Neural cell (in vitro differentiated cells): Measurements from ENCODE around the gene ARHGEF40. TPM values are rescaled to one million over a fixed set of nuclear protein-coding genes. Genes with fewer than 3 reads are reported as not detected.
A peak's percentile ranks its signal among the peaks of the same experiment; 100 is the strongest.

Experiments used
- H2AFZ ChIP-seq: fragments of 200-600, 300-800 bp; sonication (generic), shearing (Covaris generic); 2 replicates; pipeline ENCODE4 v1.6.0; 2014; ENCODE audit warnings: low read depth, mild to moderate bottlenecking, antibody characterized with exemption, low read length, moderate library complexity
- H3F3A ChIP-seq: fragments of 200-600 bp; shearing (Covaris generic); 2 replicates; pipeline ENCODE4 v1.6.1; 2016; ENCODE audit warnings: mild to moderate bottlenecking, moderate library complexity, mixed read lengths, antibody characterized with exemption, low read length; ENCODE audit not compliant: insufficient read depth, poor library complexity, severe bottlenecking
- H3K27ac ChIP-seq: fragments of 200-600, 300-800 bp; sonication (generic), shearing (Covaris generic); 2 replicates; pipeline ENCODE4 v1.5.1; 2014; ENCODE audit warnings: mild to moderate bottlenecking, low read length, moderate library complexity
- H3K27me3 ChIP-seq: fragments of 300-800, 200-600 bp; sonication (generic), shearing (Covaris generic); 2 replicates; pipeline ENCODE4 v1.6.0; 2014; ENCODE audit warnings: mild to moderate bottlenecking, low read depth, low read length, moderate library complexity; ENCODE audit not compliant: insufficient read depth
- H3K36me3 ChIP-seq: fragments of 300-800, 200-600 bp; sonication (generic), shearing (Covaris generic); 2 replicates; pipeline ENCODE4 v1.5.1; 2014; ENCODE audit warnings: mild to moderate bottlenecking, antibody characterized with exemption, low read length, moderate library complexity; ENCODE audit not compliant: insufficient read depth
- H3K4me2 ChIP-seq: fragments of 300-800, 200-600 bp; sonication (generic), shearing (Covaris generic); 2 replicates; pipeline ENCODE4 v1.6.0; 2014; ENCODE audit warnings: mild to moderate bottlenecking, low read length
- H3K4me3 ChIP-seq: fragments of 300-800, 200-600 bp; sonication (generic), shearing (Covaris generic); 2 replicates; pipeline ENCODE4 v1.5.1; 2014; ENCODE audit warnings: mild to moderate bottlenecking, low read length, moderate library complexity
- H3K79me2 ChIP-seq: fragments of 200-600 bp; shearing (Covaris generic); replicated peaks from 2 replicates; pipeline ENCODE4 v1.6.0; 2014; ENCODE audit warnings: mild to moderate bottlenecking, low read length, moderate library complexity; ENCODE audit not compliant: insufficient read depth
- H3K9ac ChIP-seq: fragments of 300-800, 200-600 bp; sonication (generic), shearing (Covaris generic); 2 replicates; pipeline ENCODE4 v1.6.1; 2016; ENCODE audit warnings: mild to moderate bottlenecking, low read length, mixed read lengths
- H3K9me2 ChIP-seq: fragments of 200-600 bp; shearing (Covaris generic); 2 replicates; pipeline ENCODE4 v1.6.1; 2016; ENCODE audit warnings: mild to moderate bottlenecking, low read length, mixed read lengths; ENCODE audit not compliant: insufficient read depth
- H3K9me3 ChIP-seq: fragments of 200-600, 300-800 bp; sonication (generic), shearing (Covaris generic); 2 replicates; pipeline ENCODE4 v1.6.1; 2016; ENCODE audit warnings: mild to moderate bottlenecking, mixed run types, low read length, moderate library complexity, mixed read lengths
- H4K20me1 ChIP-seq: fragments of 200-600 bp; shearing (Covaris generic); 2 replicates; pipeline ENCODE4 v1.6.1; 2016; ENCODE audit warnings: mild to moderate bottlenecking, mixed run types; ENCODE audit not compliant: insufficient read depth
- MXI1 ChIP-seq: fragments of 450-650 bp; conservative IDR thresholded peaks from 2 replicates; pipeline ENCODE4 v1.6.1; 2014; ENCODE audit warnings: antibody characterized with exemption, mild to moderate bottlenecking; ENCODE audit not compliant: poor library complexity, severe bottlenecking
- POLR2AphosphoS5 ChIP-seq: IDR thresholded peaks from 2 replicates; pipeline ENCODE4 v1.6.1; 2012
- polyA plus RNA-seq: library from polyadenylated mRNA; depleted of rRNA; stranded (reverse); fragments of >200 nt; gene quantifications from 2 replicates; pipeline ENCODE4 v1.2.3, GENCODE V29; 2014
- TF ChIP-seq, protein P1 (sequence below): IDR thresholded peaks from 2 replicates; pipeline ENCODE4 v1.6.1; 2012; ENCODE audit warnings: borderline replicate concordance
- TF ChIP-seq, protein P2 (sequence below): fragments of 450-650 bp; IDR thresholded peaks from 2 replicates; pipeline ENCODE4 v1.5.1; 2014; ENCODE audit warnings: antibody characterized with exemption, mild to moderate bottlenecking, moderate library complexity; ENCODE audit not compliant: poor library complexity, severe bottlenecking

The ARHGEF40 gene
- polyA plus RNA-seq, 1 donor from 2014 or later, result 28.9 TPM

GRCh38 chr14:21069388-21070082 lies 569 bp upstream of the ARHGEF40 start:
- no peaks in the 10 kb centered on the region for H4K20me1 ChIP-seq
- peak overlapping the region; percentile 78 for H3K4me3 ChIP-seq
- peak overlapping the region; percentile 88 for H3K27ac ChIP-seq
- H3K27me3 ChIP-seq, result no peaks in the 10 kb centered on the region
- peak overlapping the region; percentile 86 for H3K4me2 ChIP-seq
- peak overlapping the region; percentile 88 for H2AFZ ChIP-seq
- no peaks in the 10 kb centered on the region for H3K9me3 ChIP-seq
- H3K9ac ChIP-seq, result peak overlapping the region; percentile 92
- peaks cover 4% of the 10 kb centered on the region for H3F3A ChIP-seq
- peaks cover 7% of the 10 kb centered on the region for H3K79me2 ChIP-seq
- no peaks in the 10 kb centered on the region for H3K9me2 ChIP-seq
- TF ChIP-seq, protein P1, sequence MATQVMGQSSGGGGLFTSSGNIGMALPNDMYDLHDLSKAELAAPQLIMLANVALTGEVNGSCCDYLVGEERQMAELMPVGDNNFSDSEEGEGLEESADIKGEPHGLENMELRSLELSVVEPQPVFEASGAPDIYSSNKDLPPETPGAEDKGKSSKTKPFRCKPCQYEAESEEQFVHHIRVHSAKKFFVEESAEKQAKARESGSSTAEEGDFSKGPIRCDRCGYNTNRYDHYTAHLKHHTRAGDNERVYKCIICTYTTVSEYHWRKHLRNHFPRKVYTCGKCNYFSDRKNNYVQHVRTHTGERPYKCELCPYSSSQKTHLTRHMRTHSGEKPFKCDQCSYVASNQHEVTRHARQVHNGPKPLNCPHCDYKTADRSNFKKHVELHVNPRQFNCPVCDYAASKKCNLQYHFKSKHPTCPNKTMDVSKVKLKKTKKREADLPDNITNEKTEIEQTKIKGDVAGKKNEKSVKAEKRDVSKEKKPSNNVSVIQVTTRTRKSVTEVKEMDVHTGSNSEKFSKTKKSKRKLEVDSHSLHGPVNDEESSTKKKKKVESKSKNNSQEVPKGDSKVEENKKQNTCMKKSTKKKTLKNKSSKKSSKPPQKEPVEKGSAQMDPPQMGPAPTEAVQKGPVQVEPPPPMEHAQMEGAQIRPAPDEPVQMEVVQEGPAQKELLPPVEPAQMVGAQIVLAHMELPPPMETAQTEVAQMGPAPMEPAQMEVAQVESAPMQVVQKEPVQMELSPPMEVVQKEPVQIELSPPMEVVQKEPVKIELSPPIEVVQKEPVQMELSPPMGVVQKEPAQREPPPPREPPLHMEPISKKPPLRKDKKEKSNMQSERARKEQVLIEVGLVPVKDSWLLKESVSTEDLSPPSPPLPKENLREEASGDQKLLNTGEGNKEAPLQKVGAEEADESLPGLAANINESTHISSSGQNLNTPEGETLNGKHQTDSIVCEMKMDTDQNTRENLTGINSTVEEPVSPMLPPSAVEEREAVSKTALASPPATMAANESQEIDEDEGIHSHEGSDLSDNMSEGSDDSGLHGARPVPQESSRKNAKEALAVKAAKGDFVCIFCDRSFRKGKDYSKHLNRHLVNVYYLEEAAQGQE, result peak; percentile 54
- no peak for TF ChIP-seq MXI1
- no peaks in the 10 kb centered on the region for H3K36me3 ChIP-seq

GRCh38 chr14:21070610-21071224 lies 613 bp downstream of the ARHGEF40 start:
- H3K79me2 ChIP-seq, result peaks cover 7% of the 10 kb centered on the region
- H4K20me1 ChIP-seq, result no peaks in the 10 kb centered on the region
- H3K36me3 ChIP-seq, result peaks cover 4% of the 10 kb centered on the region
- TF ChIP-seq, protein P1, result peak; percentile 68
- TF ChIP-seq, protein P2, sequence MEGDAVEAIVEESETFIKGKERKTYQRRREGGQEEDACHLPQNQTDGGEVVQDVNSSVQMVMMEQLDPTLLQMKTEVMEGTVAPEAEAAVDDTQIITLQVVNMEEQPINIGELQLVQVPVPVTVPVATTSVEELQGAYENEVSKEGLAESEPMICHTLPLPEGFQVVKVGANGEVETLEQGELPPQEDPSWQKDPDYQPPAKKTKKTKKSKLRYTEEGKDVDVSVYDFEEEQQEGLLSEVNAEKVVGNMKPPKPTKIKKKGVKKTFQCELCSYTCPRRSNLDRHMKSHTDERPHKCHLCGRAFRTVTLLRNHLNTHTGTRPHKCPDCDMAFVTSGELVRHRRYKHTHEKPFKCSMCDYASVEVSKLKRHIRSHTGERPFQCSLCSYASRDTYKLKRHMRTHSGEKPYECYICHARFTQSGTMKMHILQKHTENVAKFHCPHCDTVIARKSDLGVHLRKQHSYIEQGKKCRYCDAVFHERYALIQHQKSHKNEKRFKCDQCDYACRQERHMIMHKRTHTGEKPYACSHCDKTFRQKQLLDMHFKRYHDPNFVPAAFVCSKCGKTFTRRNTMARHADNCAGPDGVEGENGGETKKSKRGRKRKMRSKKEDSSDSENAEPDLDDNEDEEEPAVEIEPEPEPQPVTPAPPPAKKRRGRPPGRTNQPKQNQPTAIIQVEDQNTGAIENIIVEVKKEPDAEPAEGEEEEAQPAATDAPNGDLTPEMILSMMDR, result peak; percentile 28
- no peak for TF ChIP-seq POLR2AphosphoS5
- peak overlapping the region; percentile 78 for H3K4me3 ChIP-seq
- peak overlapping the region; percentile 92 for H3K9ac ChIP-seq
- no peaks in the 10 kb centered on the region for H3K9me3 ChIP-seq
- H3K4me2 ChIP-seq, result peak overlapping the region; percentile 99
- H2AFZ ChIP-seq, result peak overlapping the region; percentile 17
- H3K27me3 ChIP-seq, result no peaks in the 10 kb centered on the region
- no peaks in the 10 kb centered on the region for H3K9me2 ChIP-seq
- peak overlapping the region; percentile 71 for H3K27ac ChIP-seq
- H3F3A ChIP-seq, result peaks cover 4% of the 10 kb centered on the region
